ENCODE data around the gene RHPN2. TPM values are rescaled to one million over a fixed set of nuclear protein-coding genes. Genes with fewer than 3 reads are reported as not detected.
A peak's percentile ranks its signal among the peaks of the same experiment; 100 is the strongest.

The RHPN2 gene
- total RNA-seq, 1 experiment from 2014 or later: 29.2 TPM

GRCh38 chr19:32971012-32971595 lies 93.6 kb downstream of the RHPN2 start:
- Histone ChIP-seq H2BK20ac (ENCODE audit: low read depth, low read length, poor library complexity, severe bottlenecking) (no peak overlapping the region), H4K5ac (ENCODE audit: insufficient read length, low read depth, low read length) (no peak overlapping the region), H2BK120ac (ENCODE audit: low read depth, low read length, poor library complexity, severe bottlenecking) (no peak overlapping the region), H2AFZ (ENCODE audit: low read length) (no peak overlapping the region), H4K91ac (ENCODE audit: insufficient read length, low read depth, low read length) (no peak overlapping the region), H3K56ac (ENCODE audit: insufficient read length, low read depth, low read length) (no peak overlapping the region), H4K8ac (replicated peaks; ENCODE audit: insufficient read length, low read depth, low read length) (no peak overlapping the region), H3K9me3 (ENCODE audit: control insufficient read depth, low read depth, low read length) (no peaks in the 10 kb centered on the region), H4K20me1 (ENCODE audit: control insufficient read depth, insufficient read depth, insufficient read length) (no peaks in the 10 kb centered on the region), H2BK15ac (ENCODE audit: low read depth, low read length) (no peak overlapping the region), H3K4ac (ENCODE audit: low read depth, low read length) (no peak overlapping the region), H3K14ac (ENCODE audit: insufficient read depth, low read length) (no peak overlapping the region), H3T11ph (ENCODE audit: low read length) (no peak overlapping the region), H3K4me2 (ENCODE audit: insufficient read depth, insufficient read length, low read length) (peak overlapping the region; percentile 90), H3K79me2 (ENCODE audit: insufficient read depth, low read length) (peaks cover 3% of the 10 kb centered on the region; the same call in 1 of the 2 replicates), H3K27me3 (ENCODE audit: insufficient read depth, low read length) (no peaks in the 10 kb centered on the region), H3K79me1 (ENCODE audit: insufficient read depth, low read depth, low read length, poor library complexity, severe bottlenecking) (no peaks in the 10 kb centered on the region), H3K18ac (ENCODE audit: insufficient read length, low read depth, low read length) (no peak overlapping the region), H3K4me1 (ENCODE audit: insufficient read depth, low read length) (no peaks in the 10 kb centered on the region), H2AK5ac (ENCODE audit: insufficient read length, low read length) (no peak overlapping the region), H3K23ac (ENCODE audit: insufficient read length, low read depth, low read length) (no peak overlapping the region), H3K9ac (ENCODE audit: extremely low read depth, insufficient read length, low read length) (peak overlapping the region; percentile 60), H2BK5ac (ENCODE audit: insufficient read length, low read length) (no peak overlapping the region), H2BK12ac (ENCODE audit: insufficient read length, low read depth, low read length) (no peak overlapping the region), H3K27ac (ENCODE audit: insufficient read length, low read depth, low read length) (no peak overlapping the region), H3K23me2 (ENCODE audit: insufficient read length, low read depth, low read length, poor library complexity, severe bottlenecking) (peaks cover 3% of the 10 kb centered on the region)
- no CpG with 5 or more reads among the region's 21 CpGs for WGBS (ENCODE audit: extremely low coverage, insufficient read length, low lambda C conversion rate)
- no peaks in the 10 kb centered on the region for H3K27me3 Mint-ChIP-seq (ENCODE audit: low read depth)
- no peaks in the 10 kb centered on the region; a peak in 1 of 5 replicates for H3K9me3 Mint-ChIP-seq
- DNase-seq: no peak
- peak overlapping the region; percentile 99 for H3K4me3 Mint-ChIP-seq
- peak overlapping the region in 1 of 3 experiments; percentile 92; a peak in 1 of 7 replicates for H3K27ac Mint-ChIP-seq
- peaks cover 5 to 27% (median 15%) of the 10 kb centered on the region in 3 experiments for H3K36me3 Mint-ChIP-seq (ENCODE audit: insufficient read depth in 1 of 3, low read depth in 3 of 3)
- peaks cover 4 to 5% of the 10 kb centered on the region in 2 experiments for H3K4me1 Mint-ChIP-seq
- TF ChIP-seq, protein P1, sequence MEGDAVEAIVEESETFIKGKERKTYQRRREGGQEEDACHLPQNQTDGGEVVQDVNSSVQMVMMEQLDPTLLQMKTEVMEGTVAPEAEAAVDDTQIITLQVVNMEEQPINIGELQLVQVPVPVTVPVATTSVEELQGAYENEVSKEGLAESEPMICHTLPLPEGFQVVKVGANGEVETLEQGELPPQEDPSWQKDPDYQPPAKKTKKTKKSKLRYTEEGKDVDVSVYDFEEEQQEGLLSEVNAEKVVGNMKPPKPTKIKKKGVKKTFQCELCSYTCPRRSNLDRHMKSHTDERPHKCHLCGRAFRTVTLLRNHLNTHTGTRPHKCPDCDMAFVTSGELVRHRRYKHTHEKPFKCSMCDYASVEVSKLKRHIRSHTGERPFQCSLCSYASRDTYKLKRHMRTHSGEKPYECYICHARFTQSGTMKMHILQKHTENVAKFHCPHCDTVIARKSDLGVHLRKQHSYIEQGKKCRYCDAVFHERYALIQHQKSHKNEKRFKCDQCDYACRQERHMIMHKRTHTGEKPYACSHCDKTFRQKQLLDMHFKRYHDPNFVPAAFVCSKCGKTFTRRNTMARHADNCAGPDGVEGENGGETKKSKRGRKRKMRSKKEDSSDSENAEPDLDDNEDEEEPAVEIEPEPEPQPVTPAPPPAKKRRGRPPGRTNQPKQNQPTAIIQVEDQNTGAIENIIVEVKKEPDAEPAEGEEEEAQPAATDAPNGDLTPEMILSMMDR (conservative IDR thresholded peaks at IDR 0.05): no peak

Measured in H9 (cell line).